Measurements from ENCODE around the gene CHTF18.
"Not testable (repeated sequence)": the region's sequence is repeated elsewhere in the genome, so short reads cannot be mapped to it uniquely, and the experiment has no call there.

The CHTF18 gene

DNA sequence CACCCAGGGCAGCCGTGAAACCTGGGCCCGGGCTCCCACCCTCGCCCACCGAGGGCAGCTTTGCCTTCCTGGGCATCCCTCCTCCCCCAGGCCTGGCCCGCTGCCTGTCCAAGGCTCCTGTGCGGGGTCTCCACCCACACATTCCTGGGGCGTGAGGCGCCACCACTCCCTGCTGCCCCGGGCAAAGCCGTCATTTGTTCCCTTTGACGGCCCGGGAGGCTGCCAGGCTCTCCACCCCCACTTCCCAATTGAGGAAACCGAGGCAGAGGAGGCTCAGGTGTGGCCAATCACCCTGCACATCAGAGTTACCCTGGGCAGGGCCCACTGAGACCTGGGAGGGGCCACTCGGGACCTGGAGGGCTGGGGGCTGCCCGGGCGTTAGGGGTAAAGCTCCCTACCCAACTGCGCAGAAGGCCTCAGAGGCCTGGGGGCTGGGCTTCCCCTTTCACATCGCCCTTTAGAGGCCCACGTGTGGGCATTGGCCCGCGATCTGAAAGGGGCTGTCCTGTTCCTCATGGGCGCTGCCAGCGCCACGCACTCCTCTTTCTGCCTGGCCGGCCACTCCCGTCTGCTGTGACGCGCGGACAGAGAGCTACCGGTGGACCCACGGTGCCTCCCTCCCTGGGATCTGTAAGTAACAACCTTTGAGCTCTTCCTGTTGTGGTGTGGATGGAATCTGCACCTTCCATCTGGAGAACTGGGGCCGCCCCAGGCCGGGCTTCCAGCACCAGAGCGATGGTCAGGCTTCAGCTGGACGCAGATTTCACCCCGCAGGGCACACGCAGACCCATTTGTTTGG lies 27.7 kb upstream of the CHTF18 start, which contains the start of gene MSLN:
MSLN (plus strand) TSS at position 190 of the 799 bp plus-strand sequence. CDS start 1,947 bp downstream, outside the sequence.
- DNase-seq, result no peak

DNA sequence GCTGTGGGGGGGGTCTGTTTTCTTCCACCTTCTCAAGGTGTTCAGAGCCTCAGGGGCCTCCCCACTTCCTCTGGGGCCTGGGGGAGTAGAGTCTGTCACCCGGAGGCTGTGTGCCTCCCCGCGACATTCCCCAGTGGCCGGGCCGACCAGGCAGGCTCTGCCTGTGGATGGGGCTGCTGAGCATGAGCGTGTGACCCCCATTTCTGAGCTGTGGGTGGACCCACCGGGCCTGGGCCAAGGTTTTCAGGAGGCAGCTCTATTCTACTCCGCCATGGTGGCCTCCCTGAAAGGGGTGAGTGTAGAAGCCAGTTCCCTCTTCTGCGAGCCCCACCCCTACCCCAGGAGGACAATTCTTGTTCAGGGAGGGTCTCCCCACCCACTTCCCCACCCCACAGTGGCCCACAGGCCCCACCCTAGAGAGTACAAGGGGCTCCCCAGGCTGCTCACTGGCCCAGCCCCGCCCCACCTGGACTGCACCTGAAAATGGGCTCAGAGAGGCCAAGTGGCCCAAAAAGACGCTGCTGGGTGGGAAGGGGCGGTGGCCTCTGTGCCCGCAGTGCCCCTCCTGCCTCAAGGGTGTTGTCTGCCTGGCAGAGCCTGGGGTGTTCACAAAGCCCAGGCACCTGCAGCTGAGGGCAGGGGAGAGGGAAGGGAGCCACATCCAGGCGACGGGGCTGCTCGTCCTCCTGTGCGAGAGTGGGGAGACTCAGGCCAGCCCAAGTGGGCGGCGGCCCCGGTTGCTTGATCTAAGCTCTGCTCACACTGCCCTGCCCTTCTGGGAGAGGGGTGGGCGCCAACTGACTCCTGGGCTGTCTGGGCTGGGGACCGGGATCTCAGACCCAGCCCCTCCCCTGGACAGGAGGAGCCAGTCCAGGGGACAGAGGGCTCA lies 26.6 kb upstream of the CHTF18 start:
- DNase-seq, result no peak

DNA sequence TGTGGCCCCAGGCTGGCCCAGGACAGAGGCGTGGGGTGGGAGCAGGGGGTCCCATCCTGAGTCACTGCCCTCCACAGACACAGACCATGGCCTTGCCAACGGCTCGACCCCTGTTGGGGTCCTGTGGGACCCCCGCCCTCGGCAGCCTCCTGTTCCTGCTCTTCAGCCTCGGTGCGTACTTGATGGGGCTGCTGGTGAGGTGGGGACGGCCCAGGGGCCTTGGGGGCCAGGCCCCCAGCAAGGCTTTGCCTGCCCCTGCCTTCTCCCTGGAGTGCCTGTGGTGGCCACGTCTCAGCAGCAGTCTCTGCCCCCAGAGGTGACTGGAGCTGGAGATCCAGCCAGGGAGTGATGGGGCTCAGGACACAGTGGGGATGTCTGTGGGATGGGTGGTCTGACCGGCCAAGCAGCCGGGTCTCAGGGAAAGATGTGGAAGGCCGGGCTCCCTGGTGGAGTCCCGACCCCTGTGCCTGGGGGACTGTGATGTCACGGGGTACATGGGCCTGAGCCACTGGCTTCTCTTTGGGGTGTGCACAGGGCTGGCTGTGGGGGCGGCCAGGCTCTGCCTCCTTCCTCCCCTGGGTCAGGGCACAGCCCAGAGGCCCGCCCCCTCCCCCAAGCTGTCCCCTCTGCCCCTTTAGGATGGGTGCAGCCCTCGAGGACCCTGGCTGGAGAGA lies 25.7 kb upstream of the CHTF18 start:
- DNase-seq, result no peak

DNA sequence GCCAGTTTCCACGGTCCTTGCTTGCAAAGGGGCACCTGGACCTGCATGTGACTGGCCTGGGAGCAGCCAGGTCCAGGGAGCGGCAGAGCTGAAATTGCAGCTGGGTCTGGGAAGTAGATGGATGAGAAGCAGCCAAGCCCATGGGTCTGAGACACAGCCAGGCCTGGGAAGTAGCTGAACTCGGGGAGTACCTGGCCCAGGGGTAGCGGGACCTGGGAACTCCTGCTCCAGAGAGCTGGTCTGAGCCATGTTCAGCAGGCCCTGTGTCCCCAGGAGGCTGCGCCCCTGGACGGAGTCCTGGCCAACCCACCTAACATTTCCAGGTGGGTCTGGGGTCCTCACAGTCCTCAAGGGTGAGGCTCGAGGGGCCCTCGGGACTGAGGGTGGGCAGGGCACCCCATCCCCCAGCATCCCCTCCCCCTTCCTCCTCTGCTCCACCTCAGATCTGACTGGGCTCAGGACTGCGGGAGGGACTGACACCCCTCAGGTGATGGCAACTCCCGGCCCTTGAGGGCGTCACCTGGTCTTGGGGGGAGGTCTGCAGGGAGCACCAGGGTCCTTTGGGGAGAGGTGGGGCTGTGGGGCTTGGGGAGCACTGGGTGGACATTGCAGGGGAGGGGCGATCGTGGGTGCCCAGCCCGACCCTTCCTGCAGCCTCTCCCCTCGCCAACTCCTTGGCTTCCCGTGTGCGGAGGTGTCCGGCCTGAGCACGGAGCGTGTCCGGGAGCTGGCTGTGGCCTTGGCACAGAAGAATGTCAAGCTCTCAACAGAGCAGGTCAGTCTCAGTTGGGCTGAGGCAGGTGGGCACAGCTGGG lies 24.8 kb upstream of the CHTF18 start:
- no peak for DNase-seq

DNA sequence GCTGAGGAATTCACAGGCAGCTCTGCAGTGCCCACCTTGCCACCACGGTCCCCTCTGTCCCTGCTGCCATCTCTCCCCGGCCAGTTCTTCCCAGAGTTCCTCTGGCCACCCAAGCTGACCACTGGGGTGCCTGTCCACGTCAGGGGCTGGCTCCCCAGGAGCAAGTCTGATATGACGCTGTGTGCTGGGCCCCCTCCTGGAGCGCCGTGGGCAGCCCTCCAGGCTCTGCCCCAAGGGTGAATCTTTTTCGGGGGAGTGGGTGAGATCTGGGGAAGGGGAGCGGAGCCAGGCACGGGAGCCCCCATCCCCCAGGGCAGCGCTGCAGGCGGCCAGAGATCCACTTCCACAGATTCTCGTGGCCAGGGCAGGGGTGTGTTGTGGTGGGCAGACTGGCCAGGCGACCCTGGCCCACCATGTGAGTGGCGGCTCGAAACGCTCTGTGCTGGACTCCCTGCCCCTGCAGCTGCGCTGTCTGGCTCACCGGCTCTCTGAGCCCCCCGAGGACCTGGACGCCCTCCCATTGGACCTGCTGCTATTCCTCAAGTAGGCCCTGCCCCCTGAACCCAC lies 24.2 kb upstream of the CHTF18 start:
- no peak for DNase-seq

DNA sequence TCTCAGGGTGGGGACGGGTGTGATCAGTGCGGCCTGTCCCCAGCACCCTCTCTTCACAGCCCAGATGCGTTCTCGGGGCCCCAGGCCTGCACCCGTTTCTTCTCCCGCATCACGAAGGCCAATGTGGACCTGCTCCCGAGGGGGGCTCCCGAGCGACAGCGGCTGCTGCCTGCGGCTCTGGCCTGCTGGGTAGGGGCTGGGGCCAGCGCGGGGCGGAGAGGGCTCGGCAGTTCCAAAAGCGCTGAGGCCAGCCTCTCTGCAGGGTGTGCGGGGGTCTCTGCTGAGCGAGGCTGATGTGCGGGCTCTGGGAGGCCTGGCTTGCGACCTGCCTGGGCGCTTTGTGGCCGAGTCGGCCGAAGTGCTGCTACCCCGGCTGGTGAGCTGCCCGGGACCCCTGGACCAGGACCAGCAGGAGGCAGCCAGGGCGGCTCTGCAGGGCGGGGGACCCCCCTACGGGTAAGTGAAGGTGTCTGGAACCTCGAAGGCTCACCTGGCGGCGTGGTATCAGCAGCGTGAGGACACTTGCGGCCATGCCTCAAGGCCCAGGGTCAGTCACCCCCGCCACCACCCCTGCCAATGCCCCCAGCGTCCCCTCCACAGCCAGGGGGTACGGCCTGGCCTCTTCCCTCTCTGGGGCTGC lies 23.5 kb upstream of the CHTF18 start:
- DNase-seq, result no peak

DNA sequence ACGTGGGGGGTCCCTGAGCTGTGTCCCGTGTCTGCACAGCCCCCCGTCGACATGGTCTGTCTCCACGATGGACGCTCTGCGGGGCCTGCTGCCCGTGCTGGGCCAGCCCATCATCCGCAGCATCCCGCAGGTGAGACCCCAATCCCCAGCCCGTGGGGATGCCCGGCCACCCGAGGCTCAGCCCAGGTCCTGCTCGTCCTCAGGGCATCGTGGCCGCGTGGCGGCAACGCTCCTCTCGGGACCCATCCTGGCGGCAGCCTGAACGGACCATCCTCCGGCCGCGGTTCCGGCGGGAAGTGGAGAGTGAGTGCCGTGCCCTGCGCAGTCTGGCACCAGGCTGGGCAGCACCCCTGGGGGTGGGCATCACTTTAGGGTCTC lies 22.9 kb upstream of the CHTF18 start:
- no peak for DNase-seq

DNA sequence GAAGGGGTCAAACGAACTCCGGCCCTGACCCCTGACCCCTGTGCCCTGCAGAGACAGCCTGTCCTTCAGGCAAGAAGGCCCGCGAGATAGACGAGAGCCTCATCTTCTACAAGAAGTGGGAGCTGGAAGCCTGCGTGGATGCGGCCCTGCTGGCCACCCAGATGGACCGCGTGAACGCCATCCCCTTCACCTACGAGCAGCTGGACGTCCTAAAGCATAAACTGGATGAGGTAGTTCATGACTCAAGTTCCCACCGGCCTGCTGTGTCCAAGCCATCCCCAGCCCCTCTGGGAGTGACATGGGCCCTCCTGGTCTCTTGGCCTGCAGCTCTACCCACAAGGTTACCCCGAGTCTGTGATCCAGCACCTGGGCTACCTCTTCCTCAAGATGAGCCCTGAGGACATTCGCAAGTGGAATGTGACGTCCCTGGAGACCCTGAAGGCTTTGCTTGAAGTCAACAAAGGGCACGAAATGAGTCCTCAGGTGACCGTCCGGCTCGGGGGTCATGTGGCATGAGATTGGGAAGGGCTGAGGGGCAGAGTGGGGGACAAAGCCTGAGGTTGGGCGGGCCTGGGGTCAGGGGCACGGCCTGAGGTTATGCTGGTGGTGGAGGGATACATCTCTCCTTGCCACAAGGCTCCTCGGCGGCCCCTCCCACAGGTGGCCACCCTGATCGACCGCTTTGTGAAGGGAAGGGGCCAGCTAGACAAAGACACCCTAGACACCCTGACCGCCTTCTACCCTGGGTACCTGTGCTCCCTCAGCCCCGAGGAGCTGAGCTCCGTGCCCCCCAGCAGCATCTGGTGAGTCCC lies 22.2 kb upstream of the CHTF18 start:
- DNase-seq, result no peak

DNA sequence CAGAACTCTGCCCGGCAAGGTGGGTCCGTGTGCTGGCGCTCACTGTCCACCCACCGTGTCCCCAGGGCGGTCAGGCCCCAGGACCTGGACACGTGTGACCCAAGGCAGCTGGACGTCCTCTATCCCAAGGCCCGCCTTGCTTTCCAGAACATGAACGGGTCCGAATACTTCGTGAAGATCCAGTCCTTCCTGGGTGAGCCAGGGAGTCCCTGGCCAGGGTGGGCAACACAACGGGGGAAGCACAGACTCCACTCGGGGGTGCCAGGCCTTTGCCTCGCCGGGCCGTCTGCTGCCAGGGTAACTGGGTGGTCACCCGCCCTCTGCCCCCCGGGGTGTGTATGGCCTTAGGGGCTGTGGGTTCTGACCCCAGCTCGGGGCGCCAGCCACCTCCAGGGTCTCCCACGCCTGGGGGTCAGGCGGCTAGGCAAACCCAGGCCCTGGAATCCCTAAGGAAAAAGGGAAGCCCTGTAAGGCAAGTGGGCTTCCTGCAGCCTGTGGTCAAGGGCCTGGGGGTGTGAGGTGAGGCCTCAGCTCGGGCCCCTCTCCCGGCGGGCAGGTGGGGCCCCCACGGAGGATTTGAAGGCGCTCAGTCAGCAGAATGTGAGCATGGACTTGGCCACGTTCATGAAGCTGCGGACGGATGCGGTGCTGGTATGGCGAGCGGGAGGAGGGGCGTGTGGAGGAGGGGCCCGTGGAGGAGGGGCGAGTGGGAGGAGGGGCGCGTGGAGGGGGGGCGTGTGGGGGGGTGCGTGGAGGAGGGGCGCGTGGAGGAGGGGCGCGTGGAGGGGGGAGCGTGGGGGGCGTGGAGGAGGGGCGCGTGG lies 21.4 kb upstream of the CHTF18 start:
- no peak for DNase-seq

DNA sequence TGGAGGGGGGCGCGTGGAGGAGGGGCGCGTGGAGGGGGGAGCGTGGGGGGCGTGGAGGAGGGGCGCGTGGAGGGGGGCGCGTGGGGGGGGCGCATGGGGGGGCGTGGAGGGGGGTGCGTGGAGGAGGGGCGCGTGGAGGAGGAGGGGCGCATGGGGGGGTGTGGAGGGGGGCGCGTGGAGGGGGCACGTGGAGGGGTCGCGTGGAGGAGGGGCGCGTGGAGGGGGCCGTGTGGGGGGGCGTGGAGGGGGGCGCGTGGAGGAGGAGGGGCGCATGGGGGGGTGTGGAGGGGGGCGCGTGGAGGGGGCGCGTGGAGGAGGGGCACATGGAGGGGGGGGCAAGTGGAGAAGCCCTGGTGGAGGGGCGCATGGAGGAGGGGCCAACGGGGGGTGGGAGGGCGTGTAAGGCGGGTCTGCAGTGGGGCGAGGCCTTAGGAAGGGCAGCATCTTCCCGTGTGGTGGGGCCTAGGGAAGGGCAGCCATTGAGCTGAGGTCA lies 20.6 kb upstream of the CHTF18 start:
- no peak for DNase-seq

DNA sequence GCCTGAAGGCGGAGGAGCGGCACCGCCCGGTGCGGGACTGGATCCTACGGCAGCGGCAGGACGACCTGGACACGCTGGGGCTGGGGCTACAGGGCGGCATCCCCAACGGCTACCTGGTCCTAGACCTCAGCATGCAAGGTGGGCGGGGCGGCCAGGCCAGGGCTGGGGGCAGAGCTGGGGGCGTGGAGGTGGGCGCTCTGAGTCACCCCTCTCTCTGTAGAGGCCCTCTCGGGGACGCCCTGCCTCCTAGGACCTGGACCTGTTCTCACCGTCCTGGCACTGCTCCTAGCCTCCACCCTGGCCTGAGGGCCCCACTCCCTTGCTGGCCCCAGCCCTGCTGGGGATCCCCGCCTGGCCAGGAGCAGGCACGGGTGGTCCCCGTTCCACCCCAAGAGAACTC lies 20.0 kb upstream of the CHTF18 start:
- no peak for DNase-seq

DNA sequence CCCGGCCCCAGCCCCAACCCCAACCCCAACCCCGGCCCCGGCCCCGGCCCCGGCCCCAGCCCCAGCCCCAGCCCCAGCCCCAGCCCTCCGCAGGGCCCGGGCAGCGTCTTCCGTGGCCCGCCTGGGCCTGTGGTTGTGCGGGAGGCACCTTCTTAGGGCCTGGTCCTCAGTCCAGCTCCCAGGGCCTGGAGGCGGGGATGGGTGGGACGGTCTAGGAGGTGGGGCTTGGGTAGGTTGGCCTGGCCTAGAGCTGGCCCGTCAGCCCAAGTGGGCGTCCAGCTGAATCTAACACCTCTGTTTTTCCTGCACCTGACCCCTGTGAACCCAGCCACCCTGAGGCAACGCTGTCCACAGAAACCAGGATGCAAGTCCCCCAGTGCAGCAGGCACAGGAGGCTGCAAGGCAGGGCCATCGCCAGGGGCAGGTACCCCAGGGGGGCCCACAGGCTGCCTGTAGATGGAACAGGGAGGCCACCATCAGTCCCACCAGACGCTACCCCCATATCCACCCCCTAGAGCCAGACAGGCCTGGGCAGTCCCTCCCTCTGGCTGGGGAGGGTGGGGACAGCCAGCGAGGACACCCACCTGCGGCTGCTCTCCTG lies 19.1 kb upstream of the CHTF18 start:
- no peak for DNase-seq

DNA sequence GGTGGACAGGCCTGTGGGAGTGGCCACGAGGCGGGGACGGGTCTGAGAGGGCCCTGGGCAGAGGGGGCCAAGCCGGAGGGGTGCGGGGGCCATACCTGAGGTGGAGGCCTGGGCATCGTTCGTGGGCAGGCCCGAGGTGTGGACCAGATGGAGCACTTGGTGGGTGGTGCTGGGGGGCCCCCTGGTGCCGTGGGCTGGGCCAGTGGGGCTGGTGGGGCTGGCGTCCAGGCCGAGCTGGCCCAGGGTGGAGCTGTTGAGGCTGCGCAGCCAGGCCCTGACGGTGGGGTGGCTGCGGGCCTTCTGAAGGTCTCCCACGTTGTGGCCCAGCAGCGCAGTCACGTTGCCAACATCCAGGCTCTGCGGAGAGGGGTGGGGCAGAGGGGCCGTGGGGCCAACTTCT lies 18.5 kb upstream of the CHTF18 start:
- no peak for DNase-seq

DNA sequence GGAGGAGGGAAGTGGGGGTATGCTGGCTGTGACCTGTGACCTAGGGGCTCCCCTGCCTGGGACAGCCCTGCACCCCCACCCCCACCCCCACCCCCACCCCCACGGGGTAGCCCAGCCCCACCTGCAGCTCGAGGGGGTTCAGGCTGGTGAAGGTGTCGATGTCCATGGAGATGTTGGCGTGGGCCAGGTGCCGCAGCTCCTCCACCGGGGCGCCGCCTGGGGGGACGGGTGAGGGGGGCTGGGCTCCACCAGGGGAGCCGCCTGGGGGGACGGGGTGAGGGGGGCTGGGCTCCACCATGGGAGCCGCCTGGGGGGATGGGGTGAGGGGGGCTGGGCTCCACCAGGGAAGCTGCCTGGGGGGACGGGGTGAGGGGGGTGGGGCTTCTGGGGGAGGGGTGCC lies 18.0 kb upstream of the CHTF18 start:
- no peak for DNase-seq

DNA sequence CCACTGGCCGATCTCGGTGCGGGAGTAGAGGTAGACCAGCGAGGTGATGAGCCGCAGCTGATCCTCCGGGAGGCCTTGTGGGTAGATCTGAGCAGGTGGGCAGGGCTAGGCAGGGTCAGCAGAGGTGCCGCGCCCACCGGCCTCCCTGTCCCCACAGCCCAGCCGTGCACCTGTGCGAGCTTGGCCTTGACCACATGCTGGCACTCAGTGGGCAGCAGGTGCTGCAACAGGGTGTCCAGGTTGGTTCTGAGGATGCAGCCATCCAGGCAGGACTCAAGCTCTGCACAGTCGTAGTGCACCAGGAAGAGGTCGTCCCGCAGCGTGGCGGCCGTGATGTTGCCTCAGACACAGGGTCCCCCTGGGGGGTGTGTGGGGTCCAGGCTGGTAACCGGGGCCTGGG lies 15.5 kb upstream of the CHTF18 start:
- DNase-seq, result no peak

DNA sequence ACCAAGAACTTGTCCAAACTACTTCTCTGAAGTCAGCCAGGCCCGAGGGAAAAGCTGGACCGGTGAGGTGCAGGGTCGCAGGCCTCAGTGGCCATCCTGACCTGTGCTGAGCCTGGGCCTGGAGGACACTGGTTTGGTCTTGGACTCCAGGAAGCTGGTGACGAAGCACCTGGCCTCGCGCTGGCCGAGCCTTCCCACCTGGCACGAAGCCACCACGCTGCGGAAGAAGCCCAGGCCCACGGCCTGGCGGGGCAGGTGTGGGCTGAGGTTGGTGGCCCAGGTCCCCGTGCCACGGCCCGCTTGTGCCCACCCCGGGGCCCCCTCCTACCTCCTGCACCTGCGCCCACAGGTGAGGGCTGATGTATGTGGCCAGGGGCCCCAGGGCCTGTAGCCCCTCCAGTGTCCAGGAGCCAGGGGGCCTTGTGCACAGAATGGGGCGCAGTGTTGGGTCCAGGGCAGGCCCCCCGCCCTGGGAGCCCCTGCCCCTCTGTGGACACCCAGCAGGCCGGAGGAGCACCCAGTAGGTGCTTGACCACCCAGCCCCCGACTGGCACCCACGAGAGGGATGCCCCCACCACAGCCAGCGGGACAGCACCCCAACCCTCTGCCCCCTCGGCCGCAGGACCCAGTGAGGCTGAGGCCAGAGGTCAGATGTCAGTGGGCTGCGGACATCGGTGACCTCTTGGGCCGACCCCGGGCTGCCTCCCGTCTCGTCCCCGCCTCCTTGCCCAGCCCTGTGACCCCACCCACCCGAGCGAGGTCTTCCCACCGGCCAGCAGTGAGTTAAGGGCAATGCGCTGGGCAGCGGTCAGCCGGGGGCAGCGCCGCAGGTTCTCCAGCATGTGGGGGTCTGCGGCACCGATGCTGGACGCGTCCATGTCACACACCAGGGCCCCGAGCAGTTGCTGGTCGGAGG lies 14.1 kb upstream of the CHTF18 start:
- no peak for DNase-seq

DNA sequence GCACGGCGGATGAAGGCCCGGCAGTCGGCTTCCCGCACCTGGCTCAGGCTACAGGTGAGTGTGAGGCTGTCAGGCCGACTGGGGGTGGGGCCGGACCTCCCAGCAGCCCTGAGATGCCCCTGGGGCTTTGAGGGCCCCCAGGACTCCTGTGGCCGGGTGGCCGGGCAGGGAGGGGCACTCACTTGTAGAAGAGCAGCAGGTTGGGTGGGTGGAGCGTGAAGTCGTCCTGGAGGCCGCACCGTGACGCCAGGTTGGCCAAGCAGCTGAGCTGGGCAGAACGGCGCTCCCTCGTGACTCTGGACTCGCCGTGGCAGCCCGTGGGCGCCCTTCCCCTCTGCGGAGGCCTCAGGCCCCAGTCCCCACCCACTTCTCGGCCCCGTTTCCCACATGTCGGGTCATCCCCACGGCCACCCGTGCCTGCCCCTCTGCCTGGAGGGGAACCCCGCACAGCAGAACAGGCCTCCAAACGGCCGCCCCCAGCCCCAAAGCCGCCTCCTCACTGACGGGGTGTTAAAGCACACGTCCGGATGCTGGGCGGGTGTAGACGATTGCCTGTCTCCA lies 13.1 kb upstream of the CHTF18 start:
- no peak for DNase-seq

DNA sequence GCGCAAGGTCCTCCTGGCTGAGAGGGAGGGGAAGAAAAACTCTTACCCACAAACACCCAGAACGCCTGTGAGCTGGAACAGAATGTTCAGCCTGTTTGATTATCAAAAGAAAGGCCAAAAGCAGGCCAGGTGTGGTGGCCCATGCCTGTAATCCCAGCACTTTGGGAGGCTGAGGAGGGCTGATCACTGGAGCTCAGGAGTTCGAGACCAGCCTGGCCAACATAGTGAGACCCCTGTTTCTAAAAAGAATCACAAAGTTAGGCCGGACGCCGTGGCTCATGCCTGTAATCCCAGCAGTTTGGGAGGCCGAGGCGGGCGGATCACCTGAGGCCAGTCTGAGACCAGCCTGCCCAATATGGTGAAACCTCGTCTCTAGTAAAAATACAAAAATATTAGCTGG lies 12.1 kb upstream of the CHTF18 start:
- DNase-seq, result not testable (repeated sequence)

All from suppressor macrophage (primary cell).